Stimulated activated CD4-positive, alpha-beta T cell treated with anti-CD3 and anti-CD28 coated beads, Interleukin-15, amount 100 ng/mL, for 48 hours (primary cell): Measurements from ENCODE around the gene RPL22L1.
"Not testable (repeated sequence)": the region's sequence is repeated elsewhere in the genome, so short reads cannot be mapped to it uniquely, and the experiment has no call there.

ENCODE experiments used
- DNase-seq, 2 donors: peaks; one replicate each; pipeline ENCODE4 v3.0.0-alpha.2; 2020; ENCODE audit warnings: low read depth in 2 of 2

Gene RPL22L1

DNA sequence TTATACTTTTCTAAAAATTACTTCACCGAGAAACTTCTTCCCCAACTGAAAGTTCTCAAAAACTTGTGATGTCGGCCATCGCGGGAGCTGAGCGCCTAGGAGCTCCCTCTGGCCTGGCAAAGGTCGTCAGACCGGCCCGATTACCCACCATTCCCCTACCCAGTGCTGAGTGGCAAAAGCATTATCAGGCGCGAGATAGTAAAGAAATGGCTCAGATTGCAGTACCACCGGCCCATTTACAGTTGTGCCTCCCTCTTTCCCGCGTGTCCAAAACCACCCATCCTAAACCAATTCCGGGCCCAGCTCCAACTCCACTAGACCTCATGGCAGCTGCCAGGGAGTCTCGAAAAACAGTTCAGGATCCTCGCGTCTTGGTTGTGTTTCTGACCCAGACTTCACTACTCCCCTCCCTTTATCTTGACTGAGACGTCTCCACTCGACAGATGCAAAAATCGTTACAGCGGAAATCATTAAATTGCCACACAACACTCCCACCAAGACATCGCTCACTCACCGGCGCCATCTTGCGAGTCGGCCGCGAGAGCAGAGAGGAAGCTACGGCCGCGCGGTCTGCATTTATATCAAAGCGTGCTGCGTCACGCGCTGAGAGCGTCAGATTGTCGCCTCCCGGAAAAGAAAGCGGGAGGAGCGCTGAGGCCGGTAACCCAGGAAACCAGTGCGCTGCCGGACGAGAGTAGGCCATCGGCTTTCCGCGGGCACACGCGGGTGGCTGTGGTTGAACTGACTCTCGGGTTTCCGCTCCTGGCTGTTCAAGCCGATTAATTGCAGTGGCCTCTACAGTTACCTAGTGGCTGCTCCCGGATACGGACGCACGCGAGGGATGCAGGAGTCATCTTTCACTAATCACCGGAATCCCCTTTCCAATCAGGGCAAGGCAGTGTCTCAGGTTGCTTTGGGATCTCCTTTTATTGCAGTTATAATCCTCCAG lies at the start of gene RPL22L1:
Gene RPL22L1, minus strand, starts transcription at position 551 of the 949 bp plus-strand sequence. Its CDS starts 28 bp downstream, at position 523.
- peak; percentile 89 to 92 for DNase-seq

DNA sequence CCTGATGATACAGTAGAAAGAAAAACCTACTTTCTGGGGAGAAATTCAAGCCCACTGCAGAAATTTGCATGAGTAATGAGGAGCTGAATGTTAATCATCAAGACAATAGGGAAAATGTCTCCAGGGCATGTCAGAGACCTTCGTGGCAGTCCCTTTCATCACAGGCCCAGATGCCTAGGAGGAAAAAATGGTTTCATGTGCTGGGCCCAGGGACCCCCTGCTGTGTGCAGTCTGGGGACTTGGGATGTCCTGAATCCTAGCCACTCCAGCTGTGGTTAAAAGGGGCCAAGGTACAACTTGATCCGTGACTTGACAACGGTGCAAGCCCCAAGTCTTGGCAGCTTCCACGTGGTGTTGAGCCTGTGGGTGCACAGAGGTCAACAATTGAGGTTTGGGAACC lies 48.7 kb upstream of the RPL22L1 start:
- DNase-seq, result no peak

DNA sequence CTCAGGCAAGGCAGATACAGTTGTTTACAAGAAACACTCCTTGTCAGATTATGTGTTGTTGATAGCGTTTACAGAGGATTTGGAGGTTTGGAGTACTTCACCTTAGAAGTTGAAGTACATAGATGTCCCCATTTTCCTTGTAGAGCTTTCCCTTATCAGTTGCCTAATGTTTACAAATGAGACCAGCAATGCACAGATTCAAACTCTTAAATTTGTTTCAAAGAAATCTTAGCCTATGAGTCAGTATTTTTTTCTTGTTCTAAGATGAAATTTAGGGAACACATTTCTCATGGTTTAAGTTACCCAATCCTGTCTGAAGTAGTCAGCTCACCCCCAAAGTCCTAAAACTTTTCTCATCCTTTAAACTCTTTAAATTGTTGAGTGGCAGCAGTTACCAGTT lies 44.7 kb upstream of the RPL22L1 start:
- DNase-seq, result no peak

DNA sequence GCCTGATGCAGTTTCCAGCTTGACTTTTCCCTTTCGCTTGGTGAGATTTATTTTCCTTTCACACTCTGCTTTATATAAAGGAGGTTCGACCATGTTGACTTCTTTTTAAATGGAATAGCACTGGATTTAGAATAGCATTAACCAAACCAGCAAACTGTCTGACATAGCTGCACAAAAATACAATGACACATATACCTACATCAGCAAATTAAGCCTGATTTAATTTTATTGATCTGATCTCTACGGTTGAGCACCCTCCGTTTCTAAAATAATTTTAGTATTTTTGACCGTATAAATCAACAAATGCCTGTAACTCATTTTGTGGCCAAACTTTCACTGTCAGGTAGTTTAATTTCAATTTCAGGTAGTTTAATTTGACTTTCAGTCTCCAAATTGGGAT lies 44.2 kb upstream of the RPL22L1 start:
- DNase-seq, result no peak

DNA sequence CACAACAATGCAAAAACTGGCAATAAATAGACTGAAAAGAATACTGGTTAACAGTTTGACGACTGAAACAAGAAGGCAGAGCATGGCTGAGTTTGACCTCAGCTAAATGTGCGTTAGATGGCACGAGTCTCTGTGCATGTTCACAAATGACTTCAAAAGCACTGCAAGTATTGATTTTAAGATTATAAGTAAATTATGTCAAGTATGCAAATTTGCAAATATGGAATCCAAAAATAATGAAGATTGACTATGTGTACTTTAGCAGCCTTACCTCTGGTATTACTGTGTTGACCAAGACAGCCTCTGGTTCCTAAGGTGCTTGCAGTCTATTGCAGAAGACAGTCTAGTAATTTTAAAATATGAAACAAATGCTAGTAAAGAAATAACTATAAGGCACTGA lies 41.1 kb upstream of the RPL22L1 start:
- DNase-seq, result no peak

DNA sequence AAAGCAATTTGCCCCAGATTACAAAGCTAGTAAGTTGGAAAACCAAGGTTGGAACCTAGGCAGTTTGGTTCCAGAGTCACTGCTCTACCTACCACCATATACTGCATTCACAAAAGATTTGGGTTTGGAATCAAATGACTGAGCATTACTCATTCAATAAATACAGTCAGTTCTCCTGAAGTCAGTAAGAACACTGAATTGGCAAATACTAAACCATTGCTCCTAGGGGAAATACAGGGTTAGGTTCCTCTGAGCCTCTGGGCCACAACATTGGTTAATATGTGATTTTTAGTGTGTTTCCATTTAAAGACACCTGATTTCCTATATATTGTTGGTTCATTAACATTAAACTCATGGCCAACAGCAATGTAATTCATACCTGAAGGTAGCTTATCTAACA lies 40.5 kb upstream of the RPL22L1 start:
- DNase-seq, result no peak

DNA sequence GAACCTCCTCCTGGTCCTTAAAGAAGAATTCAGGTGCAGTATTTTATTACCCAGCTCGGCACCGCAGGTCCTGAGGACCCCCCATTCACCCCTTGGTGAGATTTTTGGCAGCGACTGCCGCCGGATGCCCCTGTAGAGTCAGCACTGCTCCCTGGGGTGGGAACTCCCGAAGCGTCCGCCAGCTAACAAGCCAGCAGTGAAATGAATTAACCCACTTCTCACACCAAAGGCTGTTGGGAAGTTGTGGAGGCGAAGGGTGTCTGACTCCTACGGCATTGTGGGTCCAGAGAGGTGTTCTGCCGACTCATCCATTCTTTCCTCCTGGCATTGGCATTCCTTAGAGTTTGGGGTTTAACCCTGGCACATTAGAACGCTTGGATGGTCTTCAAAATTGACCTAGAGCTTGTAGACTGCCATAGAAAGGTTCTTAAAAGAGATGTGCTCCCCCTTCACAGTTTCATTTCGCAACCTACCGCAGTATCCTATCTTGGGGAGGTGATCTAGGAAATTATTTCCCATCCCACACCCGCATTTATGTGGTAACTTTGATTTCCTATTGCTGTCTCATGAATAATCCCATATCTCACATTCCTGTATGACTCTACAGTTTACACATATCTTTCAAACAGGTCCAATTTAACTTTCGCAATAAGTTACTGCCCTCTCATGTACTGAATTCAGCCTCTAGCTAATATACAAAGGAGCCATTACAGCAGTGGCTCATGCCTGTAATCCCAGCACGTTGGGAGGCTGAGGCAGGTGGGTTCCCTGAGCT lies 39.3 kb upstream of the RPL22L1 start:
- no peak for DNase-seq

DNA sequence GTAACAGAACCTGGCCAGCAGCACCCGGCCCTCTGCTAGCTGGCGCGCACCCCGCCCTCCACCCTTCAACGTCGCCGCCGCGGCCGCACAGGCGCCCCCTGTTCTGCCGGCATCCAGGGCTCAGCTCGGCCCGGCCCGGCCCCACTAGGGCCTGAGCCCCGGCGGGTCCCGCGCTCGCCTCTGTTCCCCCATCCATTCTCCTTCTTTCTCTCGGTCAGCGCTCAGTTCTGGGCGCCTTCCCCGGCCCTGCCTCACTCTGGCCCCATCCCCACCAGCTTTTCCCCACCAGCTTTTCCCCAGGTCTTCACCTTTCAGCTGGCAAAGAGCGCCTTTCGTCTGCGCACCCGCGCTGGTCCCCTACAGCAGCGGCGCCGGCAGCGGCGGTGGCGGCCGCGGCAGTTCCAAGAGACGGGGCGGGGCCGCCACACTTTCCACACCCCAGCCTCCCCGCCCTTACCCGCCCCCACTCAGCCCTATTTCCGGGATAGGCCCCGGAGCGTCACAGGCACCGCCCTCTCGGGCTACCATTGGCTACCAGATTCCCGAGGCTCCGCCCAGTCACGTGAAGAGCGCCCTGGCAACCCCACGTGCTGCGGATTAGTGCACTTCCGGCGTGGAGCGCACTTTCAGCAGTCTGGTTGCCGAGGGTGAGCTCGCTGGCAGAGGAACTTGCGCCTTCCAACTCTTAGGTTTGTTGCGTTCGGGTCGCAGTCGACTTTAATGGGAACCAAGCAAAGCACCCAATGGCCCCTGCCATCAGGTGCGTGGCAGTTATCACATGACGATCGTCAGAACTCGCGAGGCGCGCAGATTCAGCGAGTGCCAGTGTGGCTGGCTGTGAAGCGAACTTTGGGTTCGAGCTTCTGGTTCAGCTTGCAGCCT lies 38.5 kb upstream of the RPL22L1 start, which contains the start of gene EIF5A2:
Gene EIF5A2, minus strand, starts transcription at position 403 of the 882 bp plus-strand sequence. CDS start 831 bp downstream, outside the sequence.
- DNase-seq, result peak; percentile 93 to 96

DNA sequence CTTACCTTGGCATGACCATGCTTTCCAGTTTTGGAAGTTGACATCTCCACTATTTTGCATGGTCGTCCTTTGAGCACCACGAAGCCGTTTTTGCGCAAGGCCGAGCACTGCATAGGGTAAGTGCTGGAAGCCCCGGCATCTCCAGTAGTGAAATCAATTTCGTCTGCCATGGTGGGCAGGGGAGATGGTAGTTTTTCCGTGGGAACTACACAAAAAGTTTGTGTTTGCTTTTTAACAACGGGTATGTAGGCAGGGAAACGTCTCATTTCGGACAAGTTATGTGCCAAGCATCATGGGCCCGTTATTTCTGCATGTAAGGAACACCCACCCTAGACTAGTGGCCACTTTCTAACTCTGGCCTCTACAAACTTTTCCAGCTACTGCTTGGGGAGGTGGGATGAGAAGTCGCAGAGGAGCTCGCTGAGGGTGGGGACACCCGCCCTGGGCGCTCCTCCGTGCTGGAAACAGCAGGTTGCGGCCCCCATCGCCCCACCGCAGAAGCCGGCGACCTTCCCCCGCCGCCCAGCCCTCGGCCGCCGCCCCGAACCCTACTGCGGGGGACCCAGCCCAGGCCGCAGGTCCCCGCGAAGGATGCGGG lies 37.7 kb upstream of the RPL22L1 start:
- DNase-seq, result no peak

DNA sequence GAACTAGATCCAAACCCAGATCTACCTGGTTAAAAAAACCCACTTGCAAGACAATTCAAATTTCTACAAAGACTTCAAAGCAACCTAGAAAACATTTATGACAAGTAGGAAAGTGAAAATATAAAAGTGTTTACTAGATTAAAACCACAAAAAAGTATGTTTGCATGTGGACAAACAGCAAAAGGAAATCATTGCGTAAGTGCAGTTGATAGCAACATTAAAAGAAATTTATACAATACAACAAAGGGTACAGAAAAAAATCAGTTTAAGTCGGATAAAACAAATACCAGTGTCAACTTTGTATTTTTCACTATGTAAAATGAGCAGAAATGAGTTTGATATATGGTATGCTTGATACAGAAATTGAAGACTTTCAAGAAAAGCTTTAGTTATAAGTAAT lies 35.9 kb upstream of the RPL22L1 start:
- DNase-seq, result no peak

DNA sequence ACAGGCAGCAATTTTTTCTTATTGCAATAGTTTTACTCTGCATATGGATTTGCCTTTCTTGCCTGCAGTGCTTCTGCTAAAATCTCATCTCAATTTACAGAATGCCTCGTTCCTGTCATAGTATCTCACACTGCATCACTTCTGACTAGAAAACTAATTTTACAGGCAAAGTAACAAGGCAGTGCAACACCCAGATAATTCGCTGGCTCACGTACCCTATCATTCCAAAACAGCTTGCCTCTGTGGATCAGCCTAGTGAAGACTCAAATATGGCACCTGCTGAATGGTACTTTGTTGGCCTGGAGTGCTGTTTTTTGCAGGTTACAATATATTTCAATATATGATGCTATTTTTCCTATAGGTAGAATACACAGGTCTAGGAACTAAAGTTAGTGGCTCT lies 33.1 kb upstream of the RPL22L1 start:
- no peak for DNase-seq

DNA sequence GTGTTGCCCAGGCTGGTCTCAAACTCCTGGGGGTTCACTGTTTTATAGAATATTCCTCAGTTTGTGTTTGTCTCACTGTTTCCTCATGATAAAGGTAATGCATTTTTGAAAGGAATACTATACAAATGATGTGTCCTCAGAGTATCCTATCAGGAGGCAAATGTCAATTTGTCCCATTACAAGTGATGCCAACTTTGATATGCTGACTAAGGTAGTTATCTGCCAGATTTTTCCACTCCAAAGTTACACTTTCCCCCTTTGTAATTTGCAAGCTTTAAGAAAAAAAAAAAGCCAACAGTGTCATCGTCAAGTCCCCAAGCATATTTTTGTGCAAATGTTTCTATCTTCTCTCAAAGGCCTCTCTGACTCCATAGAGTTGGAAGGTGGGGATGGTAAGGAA lies 29.5 kb upstream of the RPL22L1 start:
- DNase-seq, result no peak

DNA sequence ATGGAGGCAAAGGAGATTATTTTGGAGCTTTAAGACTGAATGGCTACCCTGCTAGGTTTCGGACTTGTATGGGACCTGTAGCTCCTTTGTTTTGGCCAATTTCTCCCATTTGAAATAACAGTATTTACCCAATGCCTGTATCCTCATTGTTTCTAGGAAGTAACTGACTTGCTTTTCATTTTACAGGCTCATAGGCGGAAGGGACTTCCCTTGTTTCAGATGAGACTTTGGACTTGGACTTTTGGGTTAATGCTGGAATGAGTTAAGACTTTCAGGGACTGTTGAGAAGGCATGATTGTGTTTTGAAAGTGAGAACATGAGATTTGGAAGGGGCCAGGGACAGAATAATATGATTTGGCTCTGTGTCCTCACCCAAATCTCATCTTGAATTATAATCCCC lies 28.0 kb upstream of the RPL22L1 start:
- DNase-seq, result no peak

DNA sequence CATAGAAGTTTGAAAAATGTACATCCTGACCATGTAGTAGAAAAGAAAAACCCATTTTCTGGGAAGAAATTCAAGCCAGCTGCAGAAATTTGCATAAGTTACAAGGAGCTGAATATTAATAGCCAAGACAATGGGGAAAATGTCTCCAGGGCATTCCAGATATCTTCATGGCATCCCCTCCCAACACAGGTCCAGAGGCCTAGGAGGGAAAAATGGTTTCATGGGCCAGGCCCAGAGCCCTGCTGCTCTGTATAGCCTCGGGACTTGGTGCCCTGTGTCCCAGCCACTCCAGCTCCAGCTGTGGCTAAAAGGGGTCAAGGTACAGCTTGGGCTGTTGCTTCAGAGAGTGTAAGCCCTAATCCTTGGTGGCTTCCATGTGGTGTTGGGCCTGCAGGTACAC lies 27.2 kb upstream of the RPL22L1 start:
- not testable (repeated sequence) for DNase-seq

DNA sequence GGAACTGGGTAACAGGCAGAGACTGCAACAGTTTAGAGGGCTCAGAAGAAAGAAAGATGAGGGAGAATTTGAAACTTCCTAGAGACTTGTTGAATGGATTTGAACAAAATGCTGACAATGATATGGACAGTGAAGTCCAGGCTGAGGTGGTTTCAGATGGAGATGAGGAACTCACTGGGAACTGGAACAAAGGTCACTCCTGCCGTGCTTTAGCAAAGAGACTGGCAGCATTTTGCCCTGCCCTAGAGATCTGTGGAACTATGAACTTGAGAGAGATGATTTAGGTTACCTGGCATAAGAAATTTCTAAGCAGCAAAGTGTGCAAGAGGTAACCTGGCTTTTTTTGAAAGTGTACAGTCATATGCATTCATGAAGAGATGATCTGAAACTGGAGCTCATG lies 26.8 kb upstream of the RPL22L1 start:
- no peak for DNase-seq

DNA sequence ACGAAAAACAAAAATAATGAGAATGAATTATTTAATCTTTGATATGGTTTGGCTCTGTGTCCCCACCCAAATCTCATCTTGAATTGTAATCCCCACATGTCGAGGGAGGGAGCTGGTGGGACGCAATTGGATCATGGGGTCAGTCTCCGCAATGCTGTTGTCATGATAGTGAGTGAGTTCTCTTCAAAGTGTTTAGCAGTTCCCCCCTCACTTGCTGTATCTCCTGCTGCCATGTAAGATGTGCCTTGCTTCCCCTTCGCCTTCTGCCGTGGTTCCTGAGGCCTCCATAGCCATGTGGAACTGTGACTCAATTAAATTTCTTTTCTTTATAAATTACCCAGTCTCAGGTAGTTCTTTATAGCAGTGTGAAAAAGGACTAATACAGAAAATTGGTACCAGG lies 26.3 kb upstream of the RPL22L1 start:
- DNase-seq, result not testable (repeated sequence)

DNA sequence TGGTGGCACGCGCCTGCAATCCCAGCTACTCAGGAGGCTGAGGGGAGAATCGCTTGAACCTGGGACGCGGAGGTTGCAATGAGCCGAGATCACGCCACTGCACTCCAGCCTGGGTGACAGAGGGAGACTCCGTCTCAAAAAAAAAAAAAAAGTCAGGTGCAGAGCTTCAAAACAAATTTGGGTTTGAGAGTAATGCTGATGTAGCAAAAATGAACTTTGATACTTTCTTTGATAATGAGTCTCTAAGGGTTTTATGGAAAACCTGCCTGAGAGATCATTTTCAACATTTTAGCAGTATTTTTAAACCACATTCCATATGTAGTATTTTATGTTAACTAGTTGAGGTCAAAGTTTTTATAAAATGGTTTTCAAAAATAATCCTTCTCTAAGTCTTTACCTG lies 23.9 kb upstream of the RPL22L1 start:
- DNase-seq, result no peak

DNA sequence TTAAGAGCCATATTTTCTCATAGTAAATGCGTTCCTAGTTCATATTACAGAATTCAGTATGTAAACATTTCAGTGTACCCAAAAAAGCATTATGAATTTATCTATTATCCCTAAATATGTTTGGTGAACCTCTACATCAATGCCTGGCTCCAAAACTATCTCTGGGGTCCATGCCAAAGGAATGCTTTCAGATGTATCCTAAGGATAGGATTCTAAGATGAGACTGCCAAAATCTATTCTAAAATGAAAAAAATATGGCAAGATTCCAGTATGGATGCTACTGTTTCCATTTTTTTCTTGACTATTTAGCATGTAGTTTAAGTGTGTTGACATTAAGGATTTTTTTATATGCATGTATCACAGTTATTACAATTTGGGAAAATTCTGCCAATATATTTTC lies 19.6 kb upstream of the RPL22L1 start:
- no peak for DNase-seq

DNA sequence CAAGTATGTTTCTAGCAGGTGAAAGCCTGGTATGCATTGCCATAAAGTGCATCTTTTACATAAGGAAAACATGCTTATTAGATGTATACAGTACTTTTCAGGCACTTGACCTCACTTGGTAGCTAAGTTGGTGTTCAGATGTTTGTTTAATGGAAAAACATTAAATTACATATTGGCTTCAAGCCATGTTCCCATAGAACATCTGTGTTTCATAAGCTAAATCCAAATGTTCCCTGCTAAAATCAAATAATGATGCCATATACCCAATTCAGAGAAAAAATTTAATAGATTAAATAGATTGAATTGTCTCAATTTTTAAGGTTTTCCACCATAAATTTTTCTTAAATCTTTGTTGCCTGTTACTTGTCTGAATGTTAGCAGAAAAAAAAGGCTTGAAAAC lies 19.1 kb upstream of the RPL22L1 start:
- no peak for DNase-seq

DNA sequence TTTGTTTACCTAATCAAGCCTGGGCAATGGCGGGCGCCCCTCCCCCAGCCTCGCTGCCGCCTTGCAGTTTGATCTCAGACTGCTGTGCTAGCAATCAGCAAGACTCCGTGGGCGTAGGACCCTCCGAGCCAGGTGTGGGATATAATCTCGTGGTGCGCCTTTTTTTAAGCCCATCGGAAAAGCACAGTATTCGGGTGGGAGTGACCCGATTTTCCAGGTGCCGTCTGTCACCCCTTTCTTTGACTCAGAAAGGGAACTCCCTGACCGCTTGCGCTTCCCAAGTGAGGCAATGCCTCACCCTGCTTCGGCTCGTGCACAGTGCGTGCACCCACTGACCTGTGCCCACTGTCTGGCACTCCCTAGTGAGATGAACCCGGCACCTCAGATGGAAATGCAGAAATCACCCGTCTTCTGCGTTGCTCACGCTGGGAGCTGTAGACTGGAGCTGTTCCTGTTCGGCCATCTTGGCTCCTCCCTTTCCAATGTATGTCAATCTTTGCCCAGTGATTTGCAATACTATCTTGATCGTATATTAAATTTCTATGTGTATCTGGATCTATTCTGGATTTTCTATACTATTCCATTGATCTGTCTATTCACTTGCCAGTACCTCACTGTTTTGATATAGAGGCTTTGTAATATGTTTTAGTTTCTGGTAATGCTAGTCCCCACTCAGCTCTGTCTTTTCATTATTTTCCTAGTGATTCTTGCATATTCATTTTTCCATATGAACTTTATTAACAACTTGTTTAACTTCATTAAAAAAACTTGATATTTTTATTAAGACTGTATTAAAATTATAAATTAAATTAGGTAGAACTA lies 14.3 kb upstream of the RPL22L1 start:
- DNase-seq, result not testable (repeated sequence)
